ENCODE results near the gene SIX6. TPM values are rescaled to one million over a fixed set of nuclear protein-coding genes. Genes with fewer than 3 reads are reported as not detected.

SIX6 gene
- polyA plus RNA-seq, 1 donor from 2014 or later, result not detected

- peaks cover 3 to 6% (median 4%) of the 10 kb centered on the region in 3 donors for H3K4me1 Mint-ChIP-seq
- peak overlapping the region in 2 of 4 donors; percentile 35 to 72 for H3K4me3 Mint-ChIP-seq
- no peaks in the 10 kb centered on the region for H3K36me3 Mint-ChIP-seq
- H3K27ac Mint-ChIP-seq, result peak overlapping the region; percentile 28 to 76 (median 55)
- peaks cover 64% of the 10 kb centered on the region for H3K27me3 Mint-ChIP-seq
- peaks cover 0 to 15% (median 0%) of the 10 kb centered on the region in 3 donors for H3K9me3 Mint-ChIP-seq
Observed at GRCh38 chr14:60508363-60508706, 611 bp upstream of the SIX6 start.

- Mint-ChIP-seq H3K27me3 (peaks cover 74% of the 10 kb centered on the region), H3K9me3 (peaks cover 0 to 15% (median 0%) of the 10 kb centered on the region in 3 donors), H3K4me1 (peaks cover 6 to 11% (median 8%) of the 10 kb centered on the region in 3 donors), H3K36me3 (no peaks in the 10 kb centered on the region), H3K4me3 (peak overlapping the region in 3 of 4 donors; percentile 12 to 48 (median 43)), H3K27ac (peak overlapping the region in 2 of 3 donors; percentile 72 to 80)
Observed at GRCh38 chr14:60509438-60510253, 700 bp downstream of the SIX6 start.

DNA sequence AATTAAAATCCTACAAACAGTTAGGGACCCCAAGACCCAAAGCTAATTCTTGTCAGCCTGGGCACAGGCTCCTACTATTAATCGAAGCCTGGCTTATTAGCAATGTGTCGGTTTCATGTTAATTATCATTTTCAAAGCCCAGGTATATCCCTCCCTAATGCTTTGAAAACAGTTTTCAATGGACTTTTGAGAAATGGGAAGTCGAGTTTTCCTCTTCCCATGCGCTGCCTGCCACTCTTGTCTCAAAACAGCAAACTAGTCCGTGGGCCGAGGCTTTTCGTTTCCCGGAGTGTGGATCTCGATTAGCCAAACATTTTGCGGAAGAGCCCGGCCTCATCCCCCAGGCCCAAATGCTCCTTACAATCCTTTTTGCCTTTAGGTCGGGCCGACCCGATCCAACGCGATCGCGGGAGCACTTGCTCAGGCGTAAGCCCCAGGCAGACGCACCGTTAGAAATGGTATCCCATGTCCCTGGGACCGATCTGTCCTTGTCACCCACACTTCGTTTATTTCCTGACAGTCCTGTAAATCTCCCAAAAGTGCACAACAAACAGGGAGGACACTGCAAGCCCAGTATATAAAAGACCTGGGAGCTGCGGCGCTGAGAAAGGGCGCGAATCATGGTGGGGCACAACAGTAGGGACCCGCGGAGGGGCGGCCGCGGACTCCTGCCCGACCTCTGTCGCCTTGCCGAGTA lies 1.5 kb downstream of the SIX6 start:
- Mint-ChIP-seq H3K9me3 (peaks cover 0 to 15% (median 0%) of the 10 kb centered on the region in 3 donors), H3K27me3 (peaks cover 76% of the 10 kb centered on the region), H3K4me3 (peak overlapping the region in 1 of 4 donors; percentile 78), H3K4me1 (peaks cover 6 to 11% (median 10%) of the 10 kb centered on the region in 3 donors), H3K36me3 (no peaks in the 10 kb centered on the region), H3K27ac (peak overlapping the region in 2 of 3 donors; percentile 67 to 72)

DNA sequence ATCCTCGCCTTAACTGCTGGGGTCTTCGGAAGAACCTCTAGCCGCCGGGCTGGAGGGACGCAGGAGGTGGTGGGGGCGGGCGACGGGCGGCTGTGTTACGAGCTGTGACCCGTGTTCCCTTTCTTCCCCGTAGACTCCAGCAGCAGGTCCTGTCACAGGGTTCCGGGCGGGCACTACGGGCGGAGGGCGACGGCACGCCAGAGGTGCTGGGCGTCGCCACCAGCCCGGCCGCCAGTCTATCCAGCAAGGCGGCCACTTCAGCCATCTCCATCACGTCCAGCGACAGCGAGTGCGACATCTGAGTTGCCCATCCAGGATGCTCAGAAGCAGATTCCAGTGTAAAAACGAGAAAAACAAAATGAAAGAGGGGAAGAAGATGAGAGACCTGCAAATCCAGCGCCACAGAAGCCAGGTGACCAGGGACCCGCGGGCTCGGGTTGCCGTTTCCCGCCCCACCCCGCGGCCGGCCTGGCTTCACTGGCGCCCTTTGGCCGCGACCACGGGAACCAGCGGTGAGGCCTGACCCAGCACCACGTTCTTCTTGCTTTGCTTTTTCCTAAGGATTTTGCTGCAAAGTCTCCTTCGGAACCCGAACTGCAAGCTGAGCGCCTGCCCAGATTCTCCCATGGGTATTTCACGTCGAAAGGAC lies 2.1 kb downstream of the SIX6 start:
- H3K36me3 Mint-ChIP-seq, result no peaks in the 10 kb centered on the region
- peak overlapping the region in 2 of 3 donors; percentile 33 to 50 for H3K27ac Mint-ChIP-seq
- H3K27me3 Mint-ChIP-seq, result peaks cover 75% of the 10 kb centered on the region
- H3K4me3 Mint-ChIP-seq, result no peak overlapping the region
- peaks cover under 1 to 9% (median 3%) of the 10 kb centered on the region in 3 donors for H3K9me3 Mint-ChIP-seq
- H3K4me1 Mint-ChIP-seq, result peaks cover 7 to 12% (median 12%) of the 10 kb centered on the region in 3 donors

DNA sequence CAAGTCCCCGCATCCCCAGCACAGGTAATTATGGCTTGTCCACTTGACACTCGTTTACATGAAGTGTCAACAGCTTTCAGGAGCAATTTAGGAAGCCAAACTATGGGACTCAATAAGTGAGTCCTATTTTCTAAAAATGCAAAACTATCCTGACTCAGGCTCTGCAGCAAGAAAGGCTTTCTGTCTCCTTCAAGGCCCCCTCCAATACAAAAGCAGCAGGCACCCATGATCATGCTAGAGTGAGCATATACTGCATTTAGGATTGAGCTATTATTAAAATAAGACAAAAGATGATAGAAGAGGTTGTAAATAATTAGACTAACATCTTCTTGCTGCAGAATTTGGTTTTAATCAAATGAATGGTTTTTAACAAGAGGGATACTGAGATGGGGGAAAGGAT lies 3.2 kb downstream of the SIX6 start:
- peak overlapping the region in 2 of 3 donors; percentile 33 to 50 for H3K27ac Mint-ChIP-seq
- H3K4me3 Mint-ChIP-seq, result peak overlapping the region in 1 of 4 donors; percentile 1
- H3K9me3 Mint-ChIP-seq, result peaks cover 2 to 17% (median 8%) of the 10 kb centered on the region in 3 donors
- H3K36me3 Mint-ChIP-seq, result no peaks in the 10 kb centered on the region
- peaks cover 8 to 18% (median 17%) of the 10 kb centered on the region in 3 donors for H3K4me1 Mint-ChIP-seq
- H3K27me3 Mint-ChIP-seq, result peaks cover 71% of the 10 kb centered on the region

DNA sequence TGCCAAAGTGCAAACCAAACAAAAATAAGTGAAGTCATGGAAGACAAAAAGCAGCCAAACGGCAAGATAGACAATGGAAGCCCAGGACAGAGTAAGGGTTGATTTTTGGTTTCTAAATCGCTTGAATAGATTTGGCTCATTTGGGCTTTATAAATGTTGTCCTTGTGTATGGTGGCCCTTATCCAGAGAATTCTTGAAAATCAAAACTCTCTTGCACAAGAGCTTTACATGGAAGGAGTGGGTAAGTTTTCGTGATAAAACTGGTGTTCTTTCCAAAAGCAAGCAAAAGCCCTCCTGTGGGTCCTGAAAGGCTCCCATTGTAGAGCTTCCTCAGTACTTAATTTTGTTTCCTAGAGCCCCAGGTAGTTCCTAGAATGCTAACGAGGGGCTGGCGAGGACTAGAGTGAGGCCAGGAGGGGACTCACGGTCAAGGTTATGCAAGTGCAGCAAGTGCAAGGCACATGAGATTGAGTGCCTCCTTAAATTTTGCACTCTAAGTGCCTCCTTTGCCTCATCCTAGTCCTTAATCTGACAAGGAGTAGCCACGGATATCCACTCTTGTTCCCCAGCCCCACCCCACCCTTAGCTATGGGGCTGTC lies 4.1 kb downstream of the SIX6 start:
- Mint-ChIP-seq H3K27ac (no peak overlapping the region), H3K4me1 (peaks cover 8 to 18% (median 17%) of the 10 kb centered on the region in 3 donors), H3K27me3 (peaks cover 63% of the 10 kb centered on the region), H3K4me3 (peak overlapping the region in 2 of 4 donors; percentile 26 to 43), H3K36me3 (no peaks in the 10 kb centered on the region), H3K9me3 (peaks cover 2 to 13% (median 8%) of the 10 kb centered on the region in 3 donors)

DNA sequence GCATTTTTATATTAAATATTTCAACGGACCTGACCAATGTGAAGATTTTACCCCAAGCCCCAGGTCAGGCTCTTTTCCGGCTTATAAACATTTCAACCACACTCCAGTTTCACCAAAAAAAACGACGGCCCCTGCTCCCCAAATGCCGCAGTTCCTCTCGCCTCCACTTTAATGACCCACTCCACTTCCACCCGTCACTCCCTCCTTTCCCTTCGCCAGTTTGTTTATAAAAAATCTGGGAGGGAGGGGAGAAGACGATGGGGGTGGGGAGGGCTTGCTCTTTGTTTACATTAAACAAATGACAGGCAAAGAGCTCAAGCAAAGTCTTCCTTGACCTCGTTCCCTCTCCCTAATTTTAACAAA lies 5.4 kb downstream of the SIX6 start:
- H3K27me3 Mint-ChIP-seq, result peaks cover 58% of the 10 kb centered on the region
- H3K27ac Mint-ChIP-seq, result peak overlapping the region in 2 of 3 donors; percentile 2 to 56

DNA sequence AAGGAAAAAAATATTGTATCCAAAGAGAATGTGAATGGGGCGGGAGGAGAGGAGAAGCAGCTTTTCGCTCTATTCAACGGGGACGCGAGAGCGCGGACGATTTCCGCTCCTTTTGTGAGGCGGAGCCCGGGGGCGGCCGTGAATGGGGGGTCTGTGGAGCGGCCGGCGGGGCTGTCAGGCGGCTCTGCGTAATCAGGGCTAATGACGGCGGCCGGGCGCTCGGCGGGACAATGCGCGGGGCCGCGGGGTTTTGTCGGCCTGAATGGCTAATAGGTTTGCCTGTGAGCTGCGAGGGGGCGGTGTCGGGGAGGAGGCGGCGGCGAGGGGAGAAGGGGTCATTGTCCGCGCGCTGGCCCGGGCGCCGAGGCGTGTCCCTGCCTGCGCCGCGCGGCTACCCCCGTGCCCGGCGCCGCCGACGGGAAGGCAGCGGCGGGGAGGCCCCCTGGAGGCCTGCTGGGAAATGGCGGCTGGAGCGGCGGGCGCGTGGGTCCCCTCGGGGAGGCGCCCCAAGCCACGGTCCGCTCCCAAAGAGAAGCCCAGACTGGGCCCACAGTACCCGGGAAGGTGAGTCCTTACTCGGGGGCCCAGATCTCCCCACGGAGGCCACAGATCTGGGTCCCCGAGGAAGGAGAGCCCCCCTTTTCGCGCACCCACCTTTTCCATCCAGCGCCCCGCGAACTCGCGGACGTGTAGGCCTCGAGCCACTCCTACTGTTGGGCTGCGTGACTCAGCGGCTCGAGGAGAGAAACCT lies 6.0 kb downstream of the SIX6 start:
- Mint-ChIP-seq H3K27ac (peak overlapping the region in 2 of 3 donors; percentile 56 to 67), H3K4me3 (peak overlapping the region in 3 of 4 donors; percentile 45 to 83 (median 78)), H3K4me1 (peaks cover 8 to 18% (median 14%) of the 10 kb centered on the region in 3 donors)

More for the DNA sequence above, 5.4 kb downstream of the SIX6 start:
- Mint-ChIP-seq H3K9me3 (peaks cover 2 to 13% (median 8%) of the 10 kb centered on the region in 3 donors), H3K4me1 (peaks cover 8 to 18% (median 17%) of the 10 kb centered on the region in 3 donors), H3K36me3 (no peaks in the 10 kb centered on the region), H3K4me3 (peak overlapping the region in 2 of 4 donors; percentile 12 to 78)

GRCh38 chr14:60515511-60516289 lies 6.8 kb downstream of the SIX6 start:
- peaks cover 2 to 13% (median 8%) of the 10 kb centered on the region in 3 donors for H3K9me3 Mint-ChIP-seq
- H3K27me3 Mint-ChIP-seq, result peaks cover 45% of the 10 kb centered on the region
- H3K27ac Mint-ChIP-seq, result peak overlapping the region in 1 of 3 donors; percentile 63
- peaks cover 8 to 18% (median 14%) of the 10 kb centered on the region in 3 donors for H3K4me1 Mint-ChIP-seq
- H3K36me3 Mint-ChIP-seq, result no peaks in the 10 kb centered on the region
- H3K4me3 Mint-ChIP-seq, result peak overlapping the region in 2 of 4 donors; percentile 54 to 57

More for the DNA sequence above, 6.0 kb downstream of the SIX6 start:
- Mint-ChIP-seq H3K9me3 (peaks cover 2 to 13% (median 8%) of the 10 kb centered on the region in 3 donors), H3K36me3 (no peaks in the 10 kb centered on the region), H3K27me3 (peaks cover 52% of the 10 kb centered on the region)

- Mint-ChIP-seq H3K4me1 (no peaks in the 10 kb centered on the region), H3K9me3 (peaks cover 0 to 4% (median 2%) of the 10 kb centered on the region in 3 donors), H3K27me3 (peaks cover 11% of the 10 kb centered on the region), H3K36me3 (no peaks in the 10 kb centered on the region), H3K27ac (no peak overlapping the region), H3K4me3 (no peak overlapping the region)
Observed at GRCh38 chr14:60532442-60532841, 23.5 kb downstream of the SIX6 start.

GRCh38 chr14:60537663-60538062 lies 28.7 kb downstream of the SIX6 start:
- Mint-ChIP-seq H3K4me3 (no peak overlapping the region), H3K4me1 (no peaks in the 10 kb centered on the region), H3K36me3 (peaks cover 2% of the 10 kb centered on the region), H3K27ac (peak overlapping the region in 1 of 3 donors; percentile 17), H3K9me3 (peaks cover 2 to 14% (median 12%) of the 10 kb centered on the region in 3 donors), H3K27me3 (peaks cover 4% of the 10 kb centered on the region)

GRCh38 chr14:60544659-60545058 lies 35.7 kb downstream of the SIX6 start:
- Mint-ChIP-seq H3K36me3 (no peaks in the 10 kb centered on the region), H3K9me3 (peaks cover 2 to 28% (median 24%) of the 10 kb centered on the region in 3 donors)

GRCh38 chr14:60553808-60554207 lies 44.9 kb downstream of the SIX6 start:
- Mint-ChIP-seq H3K36me3 (peaks cover 1% of the 10 kb centered on the region), H3K9me3 (peaks cover 0 to 3% (median 0%) of the 10 kb centered on the region in 3 donors), H3K4me1 (no peaks in the 10 kb centered on the region), H3K27me3 (peaks cover 6% of the 10 kb centered on the region), H3K4me3 (no peak overlapping the region), H3K27ac (no peak overlapping the region)

More at GRCh38 chr14:60544659-60545058, 35.7 kb downstream of the SIX6 start:
- peaks cover 5% of the 10 kb centered on the region for H3K27me3 Mint-ChIP-seq
- no peak overlapping the region for H3K4me3 Mint-ChIP-seq
- no peaks in the 10 kb centered on the region for H3K4me1 Mint-ChIP-seq
- no peak overlapping the region for H3K27ac Mint-ChIP-seq
